Activated naive CD4-positive, alpha-beta T cell treated with anti-CD3 and anti-CD28 coated beads, Interleukin-2, amount 50 U/mL, for 24 hours (primary cell): ENCODE data around the gene PPFIBP2.

Source experiments
- H3K27ac Mint-ChIP-seq: one replicate; pipeline ENCODE4 v1.8.0; 2021; ENCODE audit warnings: mild to moderate bottlenecking, mixed read lengths
- H3K27me3 Mint-ChIP-seq: one replicate; pipeline ENCODE4 v1.8.0; 2021; ENCODE audit warnings: mixed read lengths
- H3K36me3 Mint-ChIP-seq: one replicate; pipeline ENCODE4 v1.8.0; 2021; ENCODE audit warnings: mixed read lengths
- H3K4me1 Mint-ChIP-seq: one replicate; pipeline ENCODE4 v1.8.0; 2021; ENCODE audit warnings: mixed read lengths
- H3K4me3 Mint-ChIP-seq: one replicate; pipeline ENCODE4 v1.8.0; 2021; ENCODE audit warnings: mild to moderate bottlenecking, mixed read lengths
- H3K9me3 Mint-ChIP-seq: one replicate; pipeline ENCODE4 v1.8.0; 2021; ENCODE audit warnings: mixed read lengths

PPFIBP2 gene

DNA sequence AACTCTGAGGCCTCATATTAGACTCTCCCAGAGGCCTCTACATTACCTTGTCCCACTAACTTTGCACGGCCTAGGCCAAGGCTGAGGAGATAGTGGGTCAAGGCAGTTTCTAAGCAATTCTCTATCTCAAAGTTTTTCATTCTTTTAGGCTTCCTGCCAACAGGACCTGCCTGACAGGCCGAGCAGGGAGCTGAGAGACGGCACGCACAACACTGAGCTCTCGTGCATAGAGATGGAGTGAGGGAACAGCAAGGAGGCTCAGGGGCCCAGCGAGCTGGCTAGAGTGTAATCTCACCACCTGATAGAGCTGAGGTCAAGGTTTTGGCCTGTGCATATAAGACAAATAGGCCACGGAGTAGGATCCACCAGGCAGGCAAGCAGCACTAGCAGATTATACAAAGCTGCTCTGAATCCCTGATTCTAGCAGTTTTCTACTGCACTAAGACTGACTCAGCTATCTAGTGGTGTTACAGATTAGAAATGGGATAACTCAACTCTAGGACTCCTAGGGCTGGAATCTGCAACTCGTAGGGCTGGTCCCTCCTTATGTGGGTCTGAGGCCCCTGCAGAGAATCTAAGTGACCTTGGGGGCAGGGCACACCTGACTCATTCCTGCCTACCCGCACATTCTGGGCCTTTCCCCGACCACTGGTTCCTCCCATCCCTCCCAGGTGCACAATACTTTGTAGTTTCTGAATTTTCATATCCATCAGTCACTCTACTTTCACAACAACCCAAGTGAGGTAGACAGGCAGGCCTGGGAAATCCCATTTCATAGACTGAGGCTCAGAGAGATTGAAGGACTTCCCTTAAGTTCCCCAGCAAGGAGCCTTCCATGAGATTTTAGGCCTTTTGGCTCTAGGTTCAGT is 157.8 kb downstream of the PPFIBP2 start:
- Mint-ChIP-seq H3K4me3 (no peak overlapping the region), H3K9me3 (no peaks in the 10 kb centered on the region), H3K36me3 (no peaks in the 10 kb centered on the region), H3K27ac (no peak overlapping the region), H3K4me1 (peaks cover 5% of the 10 kb centered on the region), H3K27me3 (peaks cover 30% of the 10 kb centered on the region)

DNA sequence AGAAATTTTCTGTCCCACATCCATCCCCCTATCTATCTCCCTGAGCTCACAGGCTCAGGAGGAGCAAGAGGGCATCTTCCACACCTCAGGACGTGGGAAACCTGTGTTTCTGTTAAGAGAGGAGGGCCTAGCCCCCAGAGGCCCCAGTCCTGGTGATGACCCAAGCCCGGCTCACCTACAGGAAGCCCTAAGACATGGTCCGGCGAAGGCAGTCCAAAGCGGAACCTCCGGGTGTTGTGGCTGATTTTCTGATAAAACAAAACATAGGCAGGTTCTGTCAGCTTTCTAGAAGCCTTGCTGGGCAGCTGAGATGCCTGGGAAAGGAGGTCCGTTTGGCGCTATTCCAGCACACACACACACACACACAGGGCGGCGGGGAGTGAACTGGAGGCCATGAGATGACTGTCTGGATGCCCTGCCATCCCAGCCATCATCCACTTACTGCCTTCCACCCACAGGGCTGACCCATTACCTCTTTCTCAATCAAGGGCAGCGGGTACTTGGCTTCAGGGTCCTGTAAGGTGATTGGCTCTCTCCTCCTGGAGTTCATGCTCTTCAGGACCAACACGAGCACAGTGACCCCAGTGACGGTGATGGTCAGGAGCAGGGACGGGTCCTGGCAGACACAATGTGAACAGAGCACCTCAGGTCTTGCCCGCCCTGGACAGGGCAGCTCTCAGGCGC is 158.6 kb downstream of the PPFIBP2 start:
- H3K4me3 Mint-ChIP-seq: no peak overlapping the region

DNA sequence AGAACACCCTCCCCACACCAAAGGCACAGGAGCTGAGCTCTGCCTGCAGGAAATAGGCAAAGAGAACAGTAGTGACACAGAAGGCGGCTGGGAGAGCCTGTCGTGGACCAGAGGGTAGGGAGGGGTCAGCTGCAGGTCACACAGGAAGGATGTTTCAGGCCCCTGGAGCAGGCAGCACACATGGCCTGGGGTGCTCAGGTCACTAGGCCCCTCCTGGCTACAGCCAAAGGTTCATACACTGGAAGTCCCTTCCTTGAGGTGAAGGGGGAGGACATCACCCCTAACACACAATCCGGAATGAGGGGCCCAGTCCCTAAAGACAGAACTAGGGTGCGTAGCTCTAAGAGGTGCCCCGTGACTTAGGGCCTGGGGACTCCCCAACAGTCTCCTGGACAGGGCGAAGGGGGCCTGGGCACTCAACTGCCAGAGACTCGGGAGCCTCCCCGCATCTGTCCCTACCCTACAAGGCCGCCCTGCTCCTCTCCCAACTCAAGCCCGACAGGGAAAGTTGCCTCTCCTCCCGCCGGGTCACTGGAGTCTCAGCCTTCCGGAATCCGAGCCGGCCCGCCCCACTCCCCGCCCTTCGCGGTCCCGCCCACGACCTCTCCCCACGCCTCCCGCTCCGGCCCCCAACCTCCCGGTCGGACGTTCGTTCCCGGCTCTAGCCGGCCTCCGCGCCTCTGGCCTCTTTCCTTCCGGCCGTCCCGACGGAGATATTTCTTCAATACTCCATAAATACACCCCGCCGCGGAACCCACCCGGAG is 159.3 kb downstream of the PPFIBP2 start, which contains the start of gene CYB5R2:
CYB5R2 (minus strand) TSS at position 541 of the 764 bp plus-strand sequence. CDS start 675 bp downstream, outside the sequence.
- Mint-ChIP-seq H3K9me3 (no peaks in the 10 kb centered on the region), H3K36me3 (no peaks in the 10 kb centered on the region), H3K4me1 (peaks cover 5% of the 10 kb centered on the region), H3K27ac (no peak within 1 kb of the TSS), H3K4me3 (peak within 1 kb of the TSS; percentile 64), H3K27me3 (peaks cover 39% of the 10 kb centered on the region)

More for the DNA sequence above, 158.6 kb downstream of the PPFIBP2 start:
- Mint-ChIP-seq H3K4me1 (peaks cover 5% of the 10 kb centered on the region), H3K9me3 (no peaks in the 10 kb centered on the region), H3K36me3 (no peaks in the 10 kb centered on the region), H3K27ac (no peak overlapping the region), H3K27me3 (peaks cover 35% of the 10 kb centered on the region)

DNA sequence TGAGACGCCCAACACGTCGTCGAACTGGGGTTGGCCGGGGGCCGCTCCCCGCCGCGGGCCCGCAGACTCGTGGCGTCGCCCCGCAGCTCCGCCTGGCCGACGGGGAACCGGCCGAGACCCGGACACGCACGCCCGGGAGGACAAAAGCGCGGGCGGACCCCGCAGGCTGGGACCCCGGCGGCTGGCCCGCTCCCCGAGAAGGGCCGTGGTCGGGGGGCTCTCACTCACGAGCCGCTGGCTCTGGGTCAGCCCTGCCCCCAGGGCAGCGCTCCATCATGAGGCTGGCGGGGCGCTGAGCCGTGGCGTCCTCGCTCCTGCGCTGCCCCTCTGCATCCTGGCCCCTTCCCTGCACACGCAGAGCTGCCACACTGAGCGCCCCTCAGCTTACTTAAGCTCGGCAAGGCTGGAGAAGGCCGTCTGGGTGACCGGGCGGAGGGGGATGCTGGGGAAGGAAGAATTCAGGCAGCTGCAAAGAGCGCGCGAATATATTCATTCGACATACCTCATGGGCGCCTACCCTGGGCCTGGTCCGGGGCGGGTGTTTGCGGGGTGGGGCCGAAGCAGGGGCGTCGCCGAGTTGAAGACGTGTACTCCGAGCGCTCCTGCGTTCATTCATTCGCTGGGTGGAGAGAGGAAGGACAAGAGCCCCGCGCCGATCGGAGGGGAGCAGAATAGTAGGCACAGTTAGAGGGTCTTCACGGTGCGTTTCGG is 160.1 kb downstream of the PPFIBP2 start:
- H3K27ac Mint-ChIP-seq: no peak overlapping the region

DNA sequence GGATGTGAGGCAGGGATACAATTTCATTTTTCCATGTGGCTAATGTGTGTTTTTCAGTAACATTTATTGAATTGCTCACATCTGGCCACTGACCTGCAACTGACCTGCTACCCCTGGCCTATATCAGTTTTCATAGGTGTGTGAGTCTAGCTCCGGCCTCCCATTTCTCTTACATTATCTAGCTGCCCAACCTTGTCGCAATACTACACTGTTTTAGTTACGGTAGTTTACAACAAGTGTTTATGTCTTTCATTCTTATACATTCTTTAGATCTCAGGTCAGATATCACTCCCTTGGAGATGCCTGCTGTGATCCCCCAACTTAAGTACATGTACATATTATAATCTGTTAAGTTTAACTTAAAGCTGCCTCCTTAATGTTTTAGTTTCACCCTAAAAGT is 161.8 kb downstream of the PPFIBP2 start:
- Mint-ChIP-seq H3K9me3 (no peaks in the 10 kb centered on the region), H3K4me1 (peaks cover 5% of the 10 kb centered on the region), H3K27ac (no peak overlapping the region), H3K4me3 (no peak overlapping the region), H3K36me3 (no peaks in the 10 kb centered on the region), H3K27me3 (peaks cover 43% of the 10 kb centered on the region)

More for the DNA sequence above, 160.1 kb downstream of the PPFIBP2 start:
- H3K4me3 Mint-ChIP-seq: peak overlapping the region; percentile 64
- H3K9me3 Mint-ChIP-seq: no peaks in the 10 kb centered on the region
- peaks cover 42% of the 10 kb centered on the region for H3K27me3 Mint-ChIP-seq
- peaks cover 5% of the 10 kb centered on the region for H3K4me1 Mint-ChIP-seq
- no peaks in the 10 kb centered on the region for H3K36me3 Mint-ChIP-seq

DNA sequence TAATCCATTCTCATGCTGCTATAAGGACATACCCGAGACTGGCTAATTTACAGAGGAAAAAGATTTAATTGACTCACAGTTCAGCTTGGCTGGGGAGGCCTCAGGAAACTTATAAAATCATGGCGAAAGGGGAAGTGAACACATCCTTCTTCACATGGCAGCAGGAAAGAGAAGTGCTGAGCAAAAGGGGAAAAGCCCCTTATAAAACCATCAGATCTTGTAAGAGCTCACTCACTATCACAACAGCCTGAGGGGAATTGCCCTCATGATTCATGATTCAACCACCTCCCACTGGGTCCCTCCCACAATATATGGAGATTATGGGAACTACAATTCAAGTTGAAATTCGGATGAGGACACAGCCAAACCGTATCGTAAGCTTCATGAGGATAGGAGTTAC is 163.3 kb downstream of the PPFIBP2 start:
- no peak overlapping the region for H3K27ac Mint-ChIP-seq
- peaks cover 40% of the 10 kb centered on the region for H3K27me3 Mint-ChIP-seq
- no peak overlapping the region for H3K4me3 Mint-ChIP-seq
- peaks cover 5% of the 10 kb centered on the region for H3K4me1 Mint-ChIP-seq
- no peaks in the 10 kb centered on the region for H3K9me3 Mint-ChIP-seq
- H3K36me3 Mint-ChIP-seq: no peaks in the 10 kb centered on the region

DNA sequence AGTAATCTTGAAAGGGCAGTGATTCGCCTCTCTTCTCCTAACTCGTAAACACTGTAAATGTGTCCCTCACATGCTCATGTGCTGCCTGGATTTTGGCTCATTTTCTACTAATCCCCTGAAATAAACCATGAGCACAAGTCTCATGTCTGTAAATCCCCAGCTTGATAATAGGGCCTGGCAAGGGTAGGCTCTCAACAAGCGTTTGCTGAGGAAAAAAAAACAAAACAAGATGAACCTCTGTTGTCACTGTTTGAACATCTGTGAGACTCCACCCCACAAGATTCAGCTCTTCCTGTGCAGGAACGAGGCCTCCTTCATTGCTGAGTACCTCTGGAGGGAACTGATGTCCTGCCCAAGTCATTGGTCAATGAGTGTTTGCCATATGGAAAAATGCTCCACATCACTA is 164.0 kb downstream of the PPFIBP2 start:
- H3K9me3 Mint-ChIP-seq: no peaks in the 10 kb centered on the region
- H3K4me1 Mint-ChIP-seq: peaks cover 5% of the 10 kb centered on the region
- no peak overlapping the region for H3K27ac Mint-ChIP-seq
- H3K4me3 Mint-ChIP-seq: no peak overlapping the region
- H3K27me3 Mint-ChIP-seq: peaks cover 40% of the 10 kb centered on the region
- no peaks in the 10 kb centered on the region for H3K36me3 Mint-ChIP-seq

DNA sequence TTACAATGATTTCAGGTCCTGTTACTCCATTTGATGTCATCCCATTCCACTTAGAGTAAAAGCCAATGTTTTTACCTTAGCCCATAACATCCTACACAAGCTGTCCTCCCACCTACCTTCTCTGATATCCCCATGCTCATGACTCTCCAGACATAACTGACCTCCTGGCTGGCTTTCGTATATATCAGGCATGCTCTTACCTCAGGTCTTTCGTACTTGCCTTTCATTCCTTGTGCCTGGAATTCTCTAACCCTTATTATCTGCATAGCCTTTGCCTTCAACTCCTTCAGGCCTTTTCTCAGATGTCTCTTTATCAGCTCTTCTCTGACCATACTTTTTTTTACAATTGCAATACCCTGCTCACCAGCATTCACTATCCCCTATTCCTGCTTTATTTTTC is 169.8 kb downstream of the PPFIBP2 start:
- no peak overlapping the region for H3K4me3 Mint-ChIP-seq
- H3K9me3 Mint-ChIP-seq: no peaks in the 10 kb centered on the region
- H3K27me3 Mint-ChIP-seq: peaks cover 13% of the 10 kb centered on the region
- no peaks in the 10 kb centered on the region for H3K36me3 Mint-ChIP-seq
- no peaks in the 10 kb centered on the region for H3K4me1 Mint-ChIP-seq
- H3K27ac Mint-ChIP-seq: no peak overlapping the region

DNA sequence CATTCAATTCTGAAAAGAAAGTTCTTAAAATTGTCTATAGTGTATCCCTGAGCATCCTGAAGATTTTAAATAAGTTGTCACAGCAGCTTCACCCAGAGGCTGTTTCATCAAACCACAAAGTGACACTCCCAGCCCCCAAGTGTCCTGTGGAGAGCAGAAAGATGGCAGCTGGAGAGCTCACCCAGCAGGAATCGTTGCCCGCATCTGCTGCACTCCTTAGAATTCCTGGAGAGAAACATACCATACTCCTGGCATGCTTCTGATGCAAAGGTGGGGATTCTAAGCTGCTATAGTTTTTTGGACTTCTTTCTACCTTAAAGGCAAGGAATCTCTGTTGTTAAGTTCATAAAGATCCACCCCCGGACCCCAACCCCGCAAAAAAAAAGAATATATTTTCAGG is 173.0 kb downstream of the PPFIBP2 start:
- Mint-ChIP-seq H3K36me3 (no peaks in the 10 kb centered on the region), H3K27me3 (peaks cover 14% of the 10 kb centered on the region), H3K4me1 (no peaks in the 10 kb centered on the region), H3K9me3 (no peaks in the 10 kb centered on the region), H3K27ac (no peak overlapping the region), H3K4me3 (no peak overlapping the region)

DNA sequence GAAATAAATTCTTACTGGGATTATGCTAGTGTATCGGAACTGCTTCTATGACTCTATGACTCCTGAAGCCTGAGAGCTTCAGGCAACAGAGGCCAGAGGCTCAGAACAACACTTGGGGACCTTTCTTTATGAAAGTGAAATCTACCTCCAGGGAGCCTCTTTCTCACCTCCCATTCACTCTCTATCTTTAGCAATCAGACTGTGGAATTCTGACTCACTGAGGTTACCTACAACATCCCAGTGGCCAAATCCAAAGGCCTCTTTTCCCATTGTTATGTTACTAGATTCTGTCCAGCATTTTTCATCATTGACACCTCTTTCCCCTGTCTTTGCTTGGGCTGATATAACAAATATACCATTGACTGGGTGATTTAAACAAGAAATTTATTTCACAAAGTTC is 173.6 kb downstream of the PPFIBP2 start:
- Mint-ChIP-seq H3K9me3 (no peaks in the 10 kb centered on the region), H3K36me3 (no peaks in the 10 kb centered on the region), H3K27me3 (peaks cover 15% of the 10 kb centered on the region), H3K27ac (no peak overlapping the region), H3K4me1 (no peaks in the 10 kb centered on the region), H3K4me3 (no peak overlapping the region)

DNA sequence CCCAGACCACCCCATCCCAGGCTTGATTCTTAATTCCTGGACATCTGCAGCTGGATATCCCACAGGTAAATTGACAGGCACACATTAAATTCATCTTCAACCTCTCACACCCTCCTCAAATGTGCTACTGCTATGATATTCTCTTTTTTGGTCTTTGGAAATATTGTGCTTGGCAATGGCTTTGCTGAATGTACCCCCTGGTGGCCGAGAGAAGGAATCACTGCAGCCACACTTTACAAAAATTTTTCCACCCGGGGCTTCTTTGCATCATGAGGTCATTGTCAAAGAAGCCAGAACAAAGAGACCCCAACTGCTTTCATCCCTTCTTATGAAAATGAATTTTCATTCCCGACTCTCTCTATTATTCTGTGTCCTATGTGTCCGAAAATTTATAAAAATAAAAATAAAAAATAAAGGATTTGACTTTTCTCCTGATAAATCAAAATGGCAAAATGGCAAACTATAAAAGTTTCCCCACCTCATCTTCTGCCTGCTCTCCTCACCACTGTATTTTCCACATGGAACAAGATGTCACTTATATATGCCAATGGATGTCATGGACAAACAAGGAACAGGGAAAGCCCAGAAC is 174.5 kb downstream of the PPFIBP2 start:
- H3K4me1 Mint-ChIP-seq: no peaks in the 10 kb centered on the region
- H3K4me3 Mint-ChIP-seq: no peak overlapping the region
- H3K27ac Mint-ChIP-seq: no peak overlapping the region
- H3K9me3 Mint-ChIP-seq: no peaks in the 10 kb centered on the region
- H3K27me3 Mint-ChIP-seq: peaks cover 21% of the 10 kb centered on the region
- no peaks in the 10 kb centered on the region for H3K36me3 Mint-ChIP-seq

DNA sequence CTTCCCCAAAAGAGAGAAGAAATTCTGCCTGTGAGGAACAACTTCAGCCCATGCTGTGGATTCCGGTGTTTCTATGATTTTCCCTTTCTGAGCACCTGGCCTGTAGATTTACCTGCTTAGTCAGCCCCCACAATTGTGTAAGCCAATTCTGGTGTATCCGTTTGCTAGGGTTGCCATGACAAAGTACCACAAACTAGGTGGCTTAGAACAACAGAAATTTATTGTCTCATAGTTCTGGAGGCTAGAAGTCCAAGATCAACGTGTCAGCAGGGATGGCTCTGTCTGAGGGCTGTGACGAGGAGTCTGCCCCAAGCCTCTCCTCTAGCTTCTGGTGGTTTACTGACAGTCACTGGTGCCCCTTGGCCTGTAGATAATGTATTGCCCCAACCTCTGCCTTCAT is 175.4 kb downstream of the PPFIBP2 start:
- Mint-ChIP-seq H3K27me3 (peaks cover 30% of the 10 kb centered on the region), H3K4me1 (no peaks in the 10 kb centered on the region), H3K36me3 (no peaks in the 10 kb centered on the region), H3K27ac (no peak overlapping the region), H3K4me3 (no peak overlapping the region), H3K9me3 (no peaks in the 10 kb centered on the region)

DNA sequence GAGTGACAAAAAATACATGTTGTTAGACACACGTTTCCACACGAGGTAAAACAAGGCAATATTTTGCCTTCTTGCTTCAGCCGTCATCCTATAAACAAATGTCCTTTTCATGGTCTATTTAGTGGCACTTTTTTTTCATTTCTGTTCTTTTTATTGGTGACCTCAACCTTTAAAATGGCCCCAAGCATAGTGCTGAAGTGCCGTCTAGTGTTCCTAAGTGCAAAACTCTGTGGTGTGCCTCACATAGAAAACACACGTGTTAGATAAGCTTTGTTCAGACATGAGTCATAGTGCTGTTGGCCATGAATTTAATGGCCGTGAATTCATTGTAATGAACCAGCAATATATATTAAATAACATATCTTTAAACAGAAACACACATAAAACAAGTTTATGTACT is 176.8 kb downstream of the PPFIBP2 start:
- H3K27ac Mint-ChIP-seq: no peak overlapping the region
- H3K4me3 Mint-ChIP-seq: no peak overlapping the region

DNA sequence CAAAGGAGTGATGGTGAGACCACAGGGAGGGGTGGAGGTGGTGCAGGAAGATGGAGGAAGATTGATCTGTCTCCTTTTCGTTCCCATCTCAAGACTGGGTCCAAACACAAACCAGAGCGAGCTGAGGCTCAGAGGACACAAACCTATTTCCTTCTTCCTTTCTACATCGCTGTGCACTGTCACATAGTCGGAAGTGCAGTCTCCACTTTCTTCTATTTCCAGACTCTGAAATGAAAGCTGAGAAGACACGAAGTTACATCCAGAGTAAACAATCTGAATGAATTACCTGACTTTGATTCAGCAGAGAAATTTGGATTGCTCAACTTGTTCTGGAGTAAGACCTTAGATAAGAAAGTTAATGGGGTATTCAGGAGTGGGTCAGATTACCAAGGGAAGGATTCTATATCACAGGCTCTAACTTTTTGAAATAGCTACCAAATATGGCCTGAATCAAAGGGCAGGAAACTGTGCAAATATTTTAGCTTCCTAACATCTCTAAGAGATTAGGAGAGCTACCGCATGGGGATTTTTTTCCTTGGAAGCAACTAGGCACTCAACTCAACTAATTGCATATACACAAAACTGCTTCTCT is 178.1 kb downstream of the PPFIBP2 start:
- no peak overlapping the region for H3K4me3 Mint-ChIP-seq

More for the DNA sequence above, 176.8 kb downstream of the PPFIBP2 start:
- Mint-ChIP-seq H3K36me3 (no peaks in the 10 kb centered on the region), H3K9me3 (no peaks in the 10 kb centered on the region), H3K27me3 (peaks cover 28% of the 10 kb centered on the region), H3K4me1 (no peaks in the 10 kb centered on the region)

More for the DNA sequence above, 178.1 kb downstream of the PPFIBP2 start:
- Mint-ChIP-seq H3K27me3 (peaks cover 28% of the 10 kb centered on the region), H3K27ac (no peak overlapping the region), H3K36me3 (no peaks in the 10 kb centered on the region), H3K9me3 (no peaks in the 10 kb centered on the region), H3K4me1 (no peaks in the 10 kb centered on the region)
